ENCODE measurements around the gene MRPL20. TPM values are rescaled to one million over a fixed set of nuclear protein-coding genes. Genes with fewer than 3 reads are reported as not detected.
"Not testable (repeated sequence)": the region's sequence is repeated elsewhere in the genome, so short reads cannot be mapped to it uniquely, and the experiment has no call there.

Gene MRPL20
- total and polyA plus RNA-seq, 2 donors (not counting 3 experiments of a cell fraction or from before 2014, with no cell fraction given): 134 to 152 TPM

DNA sequence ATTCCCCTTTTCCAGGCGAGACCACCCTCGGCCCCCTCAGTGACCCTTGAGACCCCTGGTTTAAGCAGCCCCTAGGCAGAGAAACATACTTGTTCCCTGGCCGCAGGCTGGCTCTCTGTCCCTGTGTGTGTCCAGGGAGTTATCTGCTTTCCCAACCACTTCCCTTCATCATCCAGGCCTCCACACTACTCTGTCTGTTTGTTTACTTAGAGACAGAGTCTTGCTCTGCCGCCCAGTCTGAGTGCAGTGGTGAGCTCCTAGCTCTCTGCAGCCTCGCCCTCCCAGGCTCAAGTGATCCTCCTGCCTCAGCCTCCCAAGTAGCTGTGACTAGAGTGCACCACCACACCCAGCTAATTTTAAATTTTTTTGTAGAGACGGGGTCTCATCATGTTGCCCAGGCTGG lies 22.6 kb upstream of the MRPL20 start:
- ChIA-PET POLR2A (no interaction called here), CTCF (interaction anchor here (1.4 to 2.2 kb wide), 3 partner anchors 10 to 27 kb away, joined by 5 to 13 read pairs (median 5); no protein-coding TSS in a partner anchor)
- Histone ChIP-seq H3K9me1 (replicated peaks; ENCODE audit: control insufficient read depth, extremely low read depth, insufficient read depth, low read length) (no peaks in the 10 kb centered on the region), H3K27ac (ENCODE audit: insufficient read depth, low read depth, low read length) (no peak overlapping the region), H2AFZ (ENCODE audit: low read depth, low read length) (no peak overlapping the region), H3K9ac (replicated peaks; ENCODE audit: extremely low read depth, insufficient read depth, low read length) (no peak overlapping the region), H3K4me3 (replicated peaks in 1 of 3; ENCODE audit: insufficient read depth in 1 of 3, low read depth in 1 of 3, low read length in 3 of 3) (no peak overlapping the region), H3K4me2 (ENCODE audit: insufficient read depth, low read length) (no peak overlapping the region), H3K79me2 (ENCODE audit: control insufficient read depth, insufficient read depth, low read length) (no peaks in the 10 kb centered on the region), H3K4me1 (ENCODE audit: control insufficient read depth, extremely low read depth, insufficient read depth, low read length) (peaks cover 17% of the 10 kb centered on the region), H4K20me1 (replicated peaks; ENCODE audit: control insufficient read depth, extremely low read depth, insufficient read depth, low read length) (no peaks in the 10 kb centered on the region), H3K9me3 (replicated peaks; ENCODE audit: control insufficient read depth, insufficient read depth, low read length) (no peaks in the 10 kb centered on the region), H3K36me3 (ENCODE audit: control insufficient read depth in 2 of 2, extremely low read depth in 1 of 2, insufficient read depth in 2 of 2, low read length in 2 of 2) (no peaks in the 10 kb centered on the region), H3K27me3 (ENCODE audit: control insufficient read depth in 2 of 2, insufficient read depth in 2 of 2, low read length in 2 of 2) (no peaks in the 10 kb centered on the region)
- peak; percentile 42 for FAIRE-seq
- no TSS peak for BruUV-seq (replicated peaks)
- intact Hi-C loops (cut with micrococcal nuclease): loop anchor here (1.0 kb wide), 1 partner anchor 23 kb away; no protein-coding TSS in a partner anchor
- TF ChIP-seq, protein P1, sequence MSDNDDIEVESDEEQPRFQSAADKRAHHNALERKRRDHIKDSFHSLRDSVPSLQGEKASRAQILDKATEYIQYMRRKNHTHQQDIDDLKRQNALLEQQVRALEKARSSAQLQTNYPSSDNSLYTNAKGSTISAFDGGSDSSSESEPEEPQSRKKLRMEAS (IDR thresholded peaks at IDR 0.05; ENCODE audit: insufficient read depth, insufficient read length): no peak
- TF ChIP-seq FOS (IDR thresholded peaks at IDR 0.05; ENCODE audit: borderline replicate concordance, insufficient read depth, low read length) (no peak), GATA2 (IDR thresholded peaks at IDR 0.05; ENCODE audit: insufficient read depth, insufficient read length, low read depth, low read length) (no peak), MYC (IDR thresholded peaks at IDR 0.05; ENCODE audit: low read depth, low read length) (no peak), EZH2 (IDR thresholded peaks at IDR 0.05; ENCODE audit: borderline replicate concordance, low read depth, low read length, severe bottlenecking) (no peak), POLR2AphosphoS5 (IDR thresholded peaks at IDR 0.05; ENCODE audit: insufficient read depth, low read depth, low read length) (no peak), CTCF (IDR thresholded peaks at IDR 0.05; ENCODE audit: extremely low read depth in 1 of 2, insufficient read depth in 1 of 2, low read depth in 1 of 2, low read length in 2 of 2) (no peak), JUN (IDR thresholded peaks at IDR 0.05; ENCODE audit: borderline replicate concordance, insufficient read depth, insufficient read length, low read depth) (no peak), POLR2A (IDR thresholded peaks at IDR 0.05; ENCODE audit: low read depth, low read length) (no peak)
- peak; percentile 45 for DNase-seq (ENCODE audit: low read depth, low spot score)
- dilution Hi-C loops (cut with MboI; ENCODE audit: extremely low pct_ligation_motif_present, low sequenced_read_pairs): no loop called here

GRCh38 chr1:1428967-1429366 lies 21.9 kb upstream of the MRPL20 start:
- dilution Hi-C loops (cut with MboI; ENCODE audit: extremely low pct_ligation_motif_present, low sequenced_read_pairs); H2AFZ ChIP-seq (ENCODE audit: low read depth, low read length); FAIRE-seq; intact Hi-C loops (cut with micrococcal nuclease); DNase-seq (ENCODE audit: low read depth, low spot score); H3K4me2 ChIP-seq (ENCODE audit: insufficient read depth, low read length); H3K9ac ChIP-seq (replicated peaks; ENCODE audit: extremely low read depth, insufficient read depth, low read length); H3K4me3 ChIP-seq (replicated peaks in 1 of 3; ENCODE audit: insufficient read depth in 1 of 3, low read depth in 1 of 3, low read length in 3 of 3); POLR2A ChIA-PET; H3K27me3 ChIP-seq (ENCODE audit: control insufficient read depth in 2 of 2, insufficient read depth in 2 of 2, low read length in 2 of 2); H3K36me3 ChIP-seq (ENCODE audit: control insufficient read depth in 2 of 2, extremely low read depth in 1 of 2, insufficient read depth in 2 of 2, low read length in 2 of 2); BruUV-seq (replicated peaks); H3K27ac ChIP-seq (ENCODE audit: insufficient read depth, low read depth, low read length); H4K20me1 ChIP-seq (replicated peaks; ENCODE audit: control insufficient read depth, extremely low read depth, insufficient read depth, low read length); H3K9me3 ChIP-seq (replicated peaks; ENCODE audit: control insufficient read depth, insufficient read depth, low read length); H3K9me1 ChIP-seq (replicated peaks; ENCODE audit: control insufficient read depth, extremely low read depth, insufficient read depth, low read length); H3K79me2 ChIP-seq (ENCODE audit: control insufficient read depth, insufficient read depth, low read length): not testable (repeated sequence)
- CTCF ChIA-PET: interaction anchor here (1.4 kb wide), 1 partner anchor 27 kb away, joined by 5 read pairs; no protein-coding TSS in a partner anchor
- peaks cover 13% of the 10 kb centered on the region for H3K4me1 ChIP-seq (ENCODE audit: control insufficient read depth, extremely low read depth, insufficient read depth, low read length)
